Measurements from ENCODE around the gene L1CAM. TPM values are rescaled to one million over a fixed set of nuclear protein-coding genes. Genes with fewer than 3 reads are reported as not detected.
A peak's percentile ranks its signal among the peaks of the same experiment; 100 is the strongest.

The L1CAM gene
- total and polyA plus RNA-seq, 4 donors, result 0.28 to 0.59 (median 0.39) TPM; not detected in 1

DNA sequence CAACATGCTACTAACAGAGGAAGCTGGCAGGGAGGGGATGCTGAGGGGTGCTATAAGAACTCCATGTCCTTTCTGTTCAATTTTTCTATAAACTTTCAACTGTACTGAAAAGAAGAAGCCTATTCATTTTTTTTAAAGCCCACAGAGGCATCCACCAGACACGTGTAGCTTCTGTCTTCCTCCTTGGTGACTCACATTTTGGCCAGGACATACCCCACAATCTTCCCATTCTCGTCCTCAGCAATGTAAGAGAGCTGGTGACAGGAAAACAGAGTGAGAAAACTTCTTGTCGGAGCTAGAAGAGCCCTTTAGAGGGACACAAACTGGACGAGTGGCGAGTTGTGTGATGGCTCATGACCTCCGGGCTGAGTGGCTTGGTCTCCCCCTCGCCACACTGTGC lies 47.8 kb upstream of the L1CAM start:
- Histone ChIP-seq H3K4me3 (ENCODE audit: low read depth in 1 of 3, low read length in 3 of 3) (peak overlapping the region; percentile 81 to 90 (median 90)), H3K9ac (ENCODE audit: low read depth in 1 of 2, low read length in 2 of 2) (peak overlapping the region; percentile 13 to 75), H3K9me3 (ENCODE audit: control insufficient read depth in 4 of 4, low read length in 3 of 4) (no peaks in the 10 kb centered on the region), H3K36me3 (ENCODE audit: control insufficient read depth in 4 of 4, insufficient read depth in 3 of 4, low read depth in 1 of 4, low read length in 3 of 4) (peaks cover 0 to 15% (median 1%) of the 10 kb centered on the region in 4 donors), H3K4me1 (ENCODE audit: control insufficient read depth in 4 of 4, insufficient read depth in 4 of 4, low read length in 3 of 4) (peaks cover 2 to 24% (median 17%) of the 10 kb centered on the region in 4 donors), H3K27ac (ENCODE audit: low read depth in 1 of 2, low read length in 2 of 2) (no peak overlapping the region), H3K27me3 (ENCODE audit: control insufficient read depth in 4 of 4, insufficient read depth in 4 of 4, low read length in 3 of 4) (no peaks in the 10 kb centered on the region)
- no peak for DNase-seq (ENCODE audit: low spot score)
- WGBS, result 58% methylated on average over 7 of the region's 7 CpGs
- TF ChIP-seq, protein P1, sequence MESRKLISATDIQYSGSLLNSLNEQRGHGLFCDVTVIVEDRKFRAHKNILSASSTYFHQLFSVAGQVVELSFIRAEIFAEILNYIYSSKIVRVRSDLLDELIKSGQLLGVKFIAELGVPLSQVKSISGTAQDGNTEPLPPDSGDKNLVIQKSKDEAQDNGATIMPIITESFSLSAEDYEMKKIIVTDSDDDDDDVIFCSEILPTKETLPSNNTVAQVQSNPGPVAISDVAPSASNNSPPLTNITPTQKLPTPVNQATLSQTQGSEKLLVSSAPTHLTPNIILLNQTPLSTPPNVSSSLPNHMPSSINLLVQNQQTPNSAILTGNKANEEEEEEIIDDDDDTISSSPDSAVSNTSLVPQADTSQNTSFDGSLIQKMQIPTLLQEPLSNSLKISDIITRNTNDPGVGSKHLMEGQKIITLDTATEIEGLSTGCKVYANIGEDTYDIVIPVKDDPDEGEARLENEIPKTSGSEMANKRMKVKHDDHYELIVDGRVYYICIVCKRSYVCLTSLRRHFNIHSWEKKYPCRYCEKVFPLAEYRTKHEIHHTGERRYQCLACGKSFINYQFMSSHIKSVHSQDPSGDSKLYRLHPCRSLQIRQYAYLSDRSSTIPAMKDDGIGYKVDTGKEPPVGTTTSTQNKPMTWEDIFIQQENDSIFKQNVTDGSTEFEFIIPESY (IDR thresholded peaks at IDR 0.05), result no peak
- TF ChIP-seq RAD21 (IDR thresholded peaks at IDR 0.05), result no peak

DNA sequence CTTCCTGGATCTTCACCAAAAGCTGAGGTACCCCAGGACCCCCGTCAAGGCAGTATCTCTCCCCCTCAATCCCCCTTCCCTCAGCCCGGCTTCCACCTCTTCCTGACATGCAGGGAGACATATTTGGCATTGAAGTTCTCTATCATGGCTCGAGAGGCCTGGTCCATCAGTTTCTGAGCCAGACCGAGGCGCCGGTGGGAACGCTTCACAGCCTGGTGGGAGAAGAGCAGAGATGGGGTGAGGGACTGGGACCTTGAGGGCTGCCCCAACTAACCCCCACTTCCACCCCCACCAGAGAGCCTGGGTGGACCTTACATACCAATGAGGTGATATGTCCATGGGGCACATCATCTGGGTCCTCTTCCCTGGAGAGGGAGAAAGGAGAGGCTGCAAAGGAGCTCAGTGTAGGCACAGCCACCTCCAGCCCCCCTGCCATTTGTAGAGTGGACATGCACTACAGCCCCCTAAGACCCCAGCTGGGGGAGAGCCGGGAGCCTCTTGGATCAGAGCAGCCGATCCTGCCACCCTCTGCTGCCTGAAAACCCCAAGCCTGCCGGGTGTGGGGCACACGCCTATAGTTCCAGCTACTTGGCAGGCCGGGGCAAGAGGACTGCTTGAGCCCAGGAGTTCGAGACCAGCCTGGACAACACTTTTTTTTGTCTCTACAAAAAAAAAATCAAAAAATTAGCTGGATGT lies 46.4 kb upstream of the L1CAM start:
- Histone ChIP-seq H3K4me3 (ENCODE audit: low read depth in 1 of 3, low read length in 3 of 3) (no peak overlapping the region), H3K9me3 (ENCODE audit: control insufficient read depth in 4 of 4, low read length in 3 of 4) (no peaks in the 10 kb centered on the region), H3K36me3 (ENCODE audit: control insufficient read depth in 4 of 4, insufficient read depth in 3 of 4, low read depth in 1 of 4, low read length in 3 of 4) (peaks cover 0 to 15% (median 1%) of the 10 kb centered on the region in 4 donors), H3K27me3 (ENCODE audit: control insufficient read depth in 4 of 4, insufficient read depth in 4 of 4, low read length in 3 of 4) (no peaks in the 10 kb centered on the region), H3K9ac (ENCODE audit: low read depth in 1 of 2, low read length in 2 of 2) (no peak overlapping the region), H3K4me1 (ENCODE audit: control insufficient read depth in 4 of 4, insufficient read depth in 4 of 4, low read length in 3 of 4) (peaks cover 2 to 30% (median 23%) of the 10 kb centered on the region in 4 donors), H3K27ac (ENCODE audit: low read depth in 1 of 2, low read length in 2 of 2) (no peak overlapping the region)
- WGBS, result 95% methylated on average over 13 of the region's 13 CpGs
- no peak for DNase-seq (ENCODE audit: low spot score)
- no peak for TF ChIP-seq RAD21 (IDR thresholded peaks at IDR 0.05)
- TF ChIP-seq, protein P2, sequence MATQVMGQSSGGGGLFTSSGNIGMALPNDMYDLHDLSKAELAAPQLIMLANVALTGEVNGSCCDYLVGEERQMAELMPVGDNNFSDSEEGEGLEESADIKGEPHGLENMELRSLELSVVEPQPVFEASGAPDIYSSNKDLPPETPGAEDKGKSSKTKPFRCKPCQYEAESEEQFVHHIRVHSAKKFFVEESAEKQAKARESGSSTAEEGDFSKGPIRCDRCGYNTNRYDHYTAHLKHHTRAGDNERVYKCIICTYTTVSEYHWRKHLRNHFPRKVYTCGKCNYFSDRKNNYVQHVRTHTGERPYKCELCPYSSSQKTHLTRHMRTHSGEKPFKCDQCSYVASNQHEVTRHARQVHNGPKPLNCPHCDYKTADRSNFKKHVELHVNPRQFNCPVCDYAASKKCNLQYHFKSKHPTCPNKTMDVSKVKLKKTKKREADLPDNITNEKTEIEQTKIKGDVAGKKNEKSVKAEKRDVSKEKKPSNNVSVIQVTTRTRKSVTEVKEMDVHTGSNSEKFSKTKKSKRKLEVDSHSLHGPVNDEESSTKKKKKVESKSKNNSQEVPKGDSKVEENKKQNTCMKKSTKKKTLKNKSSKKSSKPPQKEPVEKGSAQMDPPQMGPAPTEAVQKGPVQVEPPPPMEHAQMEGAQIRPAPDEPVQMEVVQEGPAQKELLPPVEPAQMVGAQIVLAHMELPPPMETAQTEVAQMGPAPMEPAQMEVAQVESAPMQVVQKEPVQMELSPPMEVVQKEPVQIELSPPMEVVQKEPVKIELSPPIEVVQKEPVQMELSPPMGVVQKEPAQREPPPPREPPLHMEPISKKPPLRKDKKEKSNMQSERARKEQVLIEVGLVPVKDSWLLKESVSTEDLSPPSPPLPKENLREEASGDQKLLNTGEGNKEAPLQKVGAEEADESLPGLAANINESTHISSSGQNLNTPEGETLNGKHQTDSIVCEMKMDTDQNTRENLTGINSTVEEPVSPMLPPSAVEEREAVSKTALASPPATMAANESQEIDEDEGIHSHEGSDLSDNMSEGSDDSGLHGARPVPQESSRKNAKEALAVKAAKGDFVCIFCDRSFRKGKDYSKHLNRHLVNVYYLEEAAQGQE (IDR thresholded peaks at IDR 0.05), result no peak
- no peak for TF ChIP-seq RXRA (IDR thresholded peaks at IDR 0.05)

DNA sequence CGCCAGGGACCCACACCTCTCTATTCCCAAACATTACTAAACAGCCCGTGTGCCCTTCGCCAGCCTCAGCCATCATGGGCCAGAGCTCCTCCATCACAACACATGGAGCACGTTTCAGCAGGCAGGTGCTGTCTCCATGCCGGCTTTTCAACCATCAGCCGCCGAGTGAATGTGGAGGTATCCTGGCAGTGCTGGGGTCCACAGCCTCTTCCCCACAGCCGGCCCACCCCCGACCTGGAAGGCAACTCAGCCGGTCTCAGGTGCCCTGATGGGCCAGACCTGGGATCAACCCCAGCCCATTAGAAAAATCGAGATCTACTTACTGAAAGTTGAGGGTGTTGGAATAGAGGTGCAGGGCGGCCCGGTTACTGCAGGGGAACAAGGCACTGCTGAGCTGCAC lies 45.8 kb upstream of the L1CAM start:
- Histone ChIP-seq H3K9ac (ENCODE audit: low read depth in 1 of 2, low read length in 2 of 2) (no peak overlapping the region), H3K27ac (ENCODE audit: low read depth in 1 of 2, low read length in 2 of 2) (no peak overlapping the region), H3K27me3 (ENCODE audit: control insufficient read depth in 4 of 4, insufficient read depth in 4 of 4, low read length in 3 of 4) (no peaks in the 10 kb centered on the region), H3K4me1 (ENCODE audit: control insufficient read depth in 4 of 4, insufficient read depth in 4 of 4, low read length in 3 of 4) (peaks cover 2 to 35% (median 28%) of the 10 kb centered on the region in 4 donors), H3K9me3 (ENCODE audit: control insufficient read depth in 4 of 4, low read length in 3 of 4) (no peaks in the 10 kb centered on the region), H3K36me3 (ENCODE audit: control insufficient read depth in 4 of 4, insufficient read depth in 3 of 4, low read depth in 1 of 4, low read length in 3 of 4) (peaks cover 0 to 15% (median 1%) of the 10 kb centered on the region in 4 donors), H3K4me3 (ENCODE audit: low read depth in 1 of 3, low read length in 3 of 3) (no peak overlapping the region)
- DNase-seq (ENCODE audit: low spot score), result no peak
- WGBS, result 95% methylated on average over 13 of the region's 13 CpGs
- TF ChIP-seq RXRA (IDR thresholded peaks at IDR 0.05) (no peak), HNF4G (IDR thresholded peaks at IDR 0.05) (no peak), SP1 (IDR thresholded peaks at IDR 0.05) (no peak), GABPA (IDR thresholded peaks at IDR 0.05 in 1 of 2, conservative IDR thresholded peaks at IDR 0.05 in 1 of 2) (no peak), FOXA2 (IDR thresholded peaks at IDR 0.05) (no peak), FOXA1 (IDR thresholded peaks at IDR 0.05) (no peak), JUND (IDR thresholded peaks at IDR 0.05) (no peak)
- TF ChIP-seq, protein P2 (IDR thresholded peaks at IDR 0.05), result no peak
- TF ChIP-seq, protein P3, sequence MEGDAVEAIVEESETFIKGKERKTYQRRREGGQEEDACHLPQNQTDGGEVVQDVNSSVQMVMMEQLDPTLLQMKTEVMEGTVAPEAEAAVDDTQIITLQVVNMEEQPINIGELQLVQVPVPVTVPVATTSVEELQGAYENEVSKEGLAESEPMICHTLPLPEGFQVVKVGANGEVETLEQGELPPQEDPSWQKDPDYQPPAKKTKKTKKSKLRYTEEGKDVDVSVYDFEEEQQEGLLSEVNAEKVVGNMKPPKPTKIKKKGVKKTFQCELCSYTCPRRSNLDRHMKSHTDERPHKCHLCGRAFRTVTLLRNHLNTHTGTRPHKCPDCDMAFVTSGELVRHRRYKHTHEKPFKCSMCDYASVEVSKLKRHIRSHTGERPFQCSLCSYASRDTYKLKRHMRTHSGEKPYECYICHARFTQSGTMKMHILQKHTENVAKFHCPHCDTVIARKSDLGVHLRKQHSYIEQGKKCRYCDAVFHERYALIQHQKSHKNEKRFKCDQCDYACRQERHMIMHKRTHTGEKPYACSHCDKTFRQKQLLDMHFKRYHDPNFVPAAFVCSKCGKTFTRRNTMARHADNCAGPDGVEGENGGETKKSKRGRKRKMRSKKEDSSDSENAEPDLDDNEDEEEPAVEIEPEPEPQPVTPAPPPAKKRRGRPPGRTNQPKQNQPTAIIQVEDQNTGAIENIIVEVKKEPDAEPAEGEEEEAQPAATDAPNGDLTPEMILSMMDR (IDR thresholded peaks at IDR 0.05; ENCODE audit: low read depth, low read length, missing input control), result no peak
- TF ChIP-seq, protein P4, sequence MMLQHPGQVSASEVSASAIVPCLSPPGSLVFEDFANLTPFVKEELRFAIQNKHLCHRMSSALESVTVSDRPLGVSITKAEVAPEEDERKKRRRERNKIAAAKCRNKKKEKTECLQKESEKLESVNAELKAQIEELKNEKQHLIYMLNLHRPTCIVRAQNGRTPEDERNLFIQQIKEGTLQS (IDR thresholded peaks at IDR 0.05), result no peak
- TF ChIP-seq, protein P1 (IDR thresholded peaks at IDR 0.05), result no peak
